ENCODE results near the gene KCTD12.

Gene KCTD12

DNA sequence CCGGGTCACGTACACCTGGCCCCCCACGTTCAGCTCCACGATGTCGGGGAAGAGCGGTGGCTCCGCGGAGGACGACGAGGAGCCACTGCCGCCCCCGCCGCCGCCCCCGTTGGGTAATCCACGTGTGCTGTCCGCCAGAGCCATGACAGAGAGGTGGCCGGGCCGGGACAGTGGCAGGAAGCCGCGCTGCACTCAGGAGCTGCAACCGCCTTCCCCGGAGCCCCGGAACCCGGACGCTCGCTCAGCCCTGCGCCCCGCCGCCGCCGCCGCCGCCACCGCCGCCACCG lies 257 bp downstream of the KCTD12 start:
- Histone ChIP-seq H3K4me3 (ENCODE audit: insufficient read depth, low read length, poor library complexity, severe bottlenecking) (peak overlapping the region; percentile 53), H3K9me2 (replicated peaks; ENCODE audit: insufficient read depth, low read length) (no peaks in the 10 kb centered on the region), H3K27me3 (ENCODE audit: low read length) (0 out of 2 replicates have a peak, but pooled peaks cover 3% of the 10 kb centered on the region), H3K4me2 (ENCODE audit: low read depth, low read length, poor library complexity, severe bottlenecking) (peak overlapping the region; percentile 61), H3K27ac (ENCODE audit: low read depth, low read length) (no peak overlapping the region), H3F3A (ENCODE audit: insufficient read depth) (0 out of 2 replicates have a peak, but pooled peaks cover 3% of the 10 kb centered on the region), H4K20me1 (ENCODE audit: low read depth, low read length) (0 out of 2 replicates have a peak, but pooled peaks cover 5% of the 10 kb centered on the region), H3K79me2 (ENCODE audit: insufficient read depth, low read length) (no peaks in the 10 kb centered on the region), H3K36me3 (ENCODE audit: low read length) (no peaks in the 10 kb centered on the region), H3K9me3 (ENCODE audit: insufficient read depth, low read length) (no peaks in the 10 kb centered on the region), H3K9ac (ENCODE audit: low read length) (peak overlapping the region; percentile 58), H2AFZ (ENCODE audit: low read depth, low read length, severe bottlenecking) (peak overlapping the region; percentile 60)
- TF ChIP-seq EZH2phosphoT487 (conservative IDR thresholded peaks at IDR 0.05; ENCODE audit: low read length), result no peak
- TF ChIP-seq, protein P1, sequence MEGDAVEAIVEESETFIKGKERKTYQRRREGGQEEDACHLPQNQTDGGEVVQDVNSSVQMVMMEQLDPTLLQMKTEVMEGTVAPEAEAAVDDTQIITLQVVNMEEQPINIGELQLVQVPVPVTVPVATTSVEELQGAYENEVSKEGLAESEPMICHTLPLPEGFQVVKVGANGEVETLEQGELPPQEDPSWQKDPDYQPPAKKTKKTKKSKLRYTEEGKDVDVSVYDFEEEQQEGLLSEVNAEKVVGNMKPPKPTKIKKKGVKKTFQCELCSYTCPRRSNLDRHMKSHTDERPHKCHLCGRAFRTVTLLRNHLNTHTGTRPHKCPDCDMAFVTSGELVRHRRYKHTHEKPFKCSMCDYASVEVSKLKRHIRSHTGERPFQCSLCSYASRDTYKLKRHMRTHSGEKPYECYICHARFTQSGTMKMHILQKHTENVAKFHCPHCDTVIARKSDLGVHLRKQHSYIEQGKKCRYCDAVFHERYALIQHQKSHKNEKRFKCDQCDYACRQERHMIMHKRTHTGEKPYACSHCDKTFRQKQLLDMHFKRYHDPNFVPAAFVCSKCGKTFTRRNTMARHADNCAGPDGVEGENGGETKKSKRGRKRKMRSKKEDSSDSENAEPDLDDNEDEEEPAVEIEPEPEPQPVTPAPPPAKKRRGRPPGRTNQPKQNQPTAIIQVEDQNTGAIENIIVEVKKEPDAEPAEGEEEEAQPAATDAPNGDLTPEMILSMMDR (IDR thresholded peaks at IDR 0.05; ENCODE audit: insufficient read depth, low read length, poor library complexity, severe bottlenecking), result no peak

DNA sequence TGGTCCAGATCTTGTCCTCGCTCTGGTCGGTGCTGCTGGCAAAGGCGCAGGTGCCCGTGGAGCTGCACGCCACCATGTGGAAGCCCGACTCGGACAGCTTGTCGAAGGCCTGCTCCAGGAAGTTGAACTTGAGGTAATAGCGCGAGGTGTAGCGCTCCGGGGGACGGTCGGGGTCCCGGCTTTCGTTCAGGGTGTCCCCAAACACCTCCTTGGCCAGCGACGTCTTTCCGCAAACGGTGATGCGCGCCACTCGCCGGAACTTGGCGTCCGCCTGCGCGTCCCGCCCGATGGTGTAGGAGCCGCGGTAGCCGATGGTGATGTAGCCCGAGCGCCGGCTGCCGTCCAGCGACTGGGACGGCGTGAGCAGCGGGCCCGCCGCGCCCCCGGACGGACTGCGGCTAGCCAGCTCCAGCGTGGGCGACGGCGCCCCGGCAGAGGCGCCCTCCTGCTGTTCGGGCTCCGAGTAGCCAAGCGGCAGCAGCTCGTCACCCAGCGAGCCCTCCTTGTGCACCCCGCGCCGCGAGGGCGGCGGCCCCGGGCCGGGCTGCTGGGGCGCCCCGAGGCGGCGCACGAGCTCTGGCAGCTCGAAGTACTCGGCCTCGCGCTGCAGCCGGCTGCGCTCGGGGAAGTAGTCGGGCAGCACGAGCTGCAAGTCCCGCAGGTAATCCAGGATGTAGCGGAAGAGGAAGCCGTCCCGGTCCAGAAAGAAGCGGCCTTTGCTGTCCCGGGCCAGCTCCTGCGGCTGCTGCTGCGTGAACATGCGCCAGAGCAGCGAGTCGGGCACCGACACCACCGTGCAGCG lies 801 bp downstream of the KCTD12 start:
- Histone ChIP-seq H3K4me3 (ENCODE audit: insufficient read depth, low read length, poor library complexity, severe bottlenecking) (peak overlapping the region; percentile 53), H3K36me3 (ENCODE audit: low read length) (no peaks in the 10 kb centered on the region), H3K79me2 (ENCODE audit: insufficient read depth, low read length) (no peaks in the 10 kb centered on the region), H3K4me2 (ENCODE audit: low read depth, low read length, poor library complexity, severe bottlenecking) (peak overlapping the region; percentile 61), H3K9me3 (ENCODE audit: insufficient read depth, low read length) (no peaks in the 10 kb centered on the region), H3K9me2 (replicated peaks; ENCODE audit: insufficient read depth, low read length) (no peaks in the 10 kb centered on the region), H3K27me3 (ENCODE audit: low read length) (0 out of 2 replicates have a peak, but pooled peaks cover 3% of the 10 kb centered on the region), H2AFZ (ENCODE audit: low read depth, low read length, severe bottlenecking) (peak overlapping the region; percentile 60), H3K27ac (ENCODE audit: low read depth, low read length) (no peak overlapping the region), H4K20me1 (ENCODE audit: low read depth, low read length) (0 out of 2 replicates have a peak, but pooled peaks cover 5% of the 10 kb centered on the region), H3F3A (ENCODE audit: insufficient read depth) (0 out of 2 replicates have a peak, but pooled peaks cover 3% of the 10 kb centered on the region), H3K9ac (ENCODE audit: low read length) (peak overlapping the region; percentile 58)
- TF ChIP-seq EZH2phosphoT487 (conservative IDR thresholded peaks at IDR 0.05; ENCODE audit: low read length), result no peak
- TF ChIP-seq, protein P1 (IDR thresholded peaks at IDR 0.05; ENCODE audit: insufficient read depth, low read length, poor library complexity, severe bottlenecking), result peak; percentile 13

GRCh38 chr13:76884907-76885202 lies 1.4 kb downstream of the KCTD12 start:
- Histone ChIP-seq H3F3A (ENCODE audit: insufficient read depth) (0 out of 2 replicates have a peak, but pooled peaks cover 3% of the 10 kb centered on the region), H3K27me3 (ENCODE audit: low read length) (0 out of 2 replicates have a peak, but pooled peaks cover 3% of the 10 kb centered on the region), H3K79me2 (ENCODE audit: insufficient read depth, low read length) (no peaks in the 10 kb centered on the region), H3K9ac (ENCODE audit: low read length) (peak overlapping the region; percentile 58; the same call in 1 of the 2 replicates), H3K36me3 (ENCODE audit: low read length) (no peaks in the 10 kb centered on the region), H3K4me2 (ENCODE audit: low read depth, low read length, poor library complexity, severe bottlenecking) (peak overlapping the region; percentile 61), H2AFZ (ENCODE audit: low read depth, low read length, severe bottlenecking) (peak overlapping the region; percentile 60), H3K9me3 (ENCODE audit: insufficient read depth, low read length) (no peaks in the 10 kb centered on the region), H3K4me3 (ENCODE audit: insufficient read depth, low read length, poor library complexity, severe bottlenecking) (peak overlapping the region; percentile 53), H3K9me2 (replicated peaks; ENCODE audit: insufficient read depth, low read length) (no peaks in the 10 kb centered on the region), H3K27ac (ENCODE audit: low read depth, low read length) (no peak overlapping the region), H4K20me1 (ENCODE audit: low read depth, low read length) (0 out of 2 replicates have a peak, but pooled peaks cover 5% of the 10 kb centered on the region)
- no peak for TF ChIP-seq EZH2phosphoT487 (conservative IDR thresholded peaks at IDR 0.05; ENCODE audit: low read length)
- TF ChIP-seq, protein P1 (IDR thresholded peaks at IDR 0.05; ENCODE audit: insufficient read depth, low read length, poor library complexity, severe bottlenecking), result no peak

All from SU-DHL-6 (cell line).